IPS-11a (cell line): Measurements from ENCODE around the gene TBL1X.
"Not testable (repeated sequence)": the region's sequence is repeated elsewhere in the genome, so short reads cannot be mapped to it uniquely, and the experiment has no call there.

Experiments used
- H3K4me3 ChIP-seq: one replicate; pipeline ENCODE4 v1.5.1; 2013; ENCODE audit warnings: low read depth, low read length, control low read depth

The TBL1X gene

GRCh38 chrX:9458516-9459078 is 6.3 kb upstream of the TBL1X start:
- H3K4me3 ChIP-seq: no peak overlapping the region

GRCh38 chrX:9459186-9459748 is 5.6 kb upstream of the TBL1X start:
- no peak overlapping the region for H3K4me3 ChIP-seq

- no peak overlapping the region for H3K4me3 ChIP-seq
Measured at GRCh38 chrX:9461087-9461486, 3.8 kb upstream of the TBL1X start.

- H3K4me3 ChIP-seq: no peak overlapping the region
Measured at GRCh38 chrX:9462456-9462855, 2.4 kb upstream of the TBL1X start.

- H3K4me3 ChIP-seq: peak overlapping the region; percentile 57
Measured at GRCh38 chrX:9465380-9466123, 694 bp downstream of the TBL1X start.

- H3K4me3 ChIP-seq: peak overlapping the region; percentile 57
Measured at GRCh38 chrX:9466124-9466495, 1.3 kb downstream of the TBL1X start.

- peak overlapping the region; percentile 57 for H3K4me3 ChIP-seq
Measured at GRCh38 chrX:9466736-9467135, 1.9 kb downstream of the TBL1X start.

GRCh38 chrX:9467146-9467545 is 2.3 kb downstream of the TBL1X start:
- H3K4me3 ChIP-seq: no peak overlapping the region

GRCh38 chrX:9467751-9468150 is 2.9 kb downstream of the TBL1X start:
- H3K4me3 ChIP-seq: no peak overlapping the region

GRCh38 chrX:9471571-9471985 is 6.7 kb downstream of the TBL1X start:
- H3K4me3 ChIP-seq: no peak overlapping the region

- H3K4me3 ChIP-seq: no peak overlapping the region
Measured at GRCh38 chrX:9473708-9474107, 8.8 kb downstream of the TBL1X start.

- H3K4me3 ChIP-seq: not testable (repeated sequence)
Measured at GRCh38 chrX:9475417-9475816, 10.6 kb downstream of the TBL1X start.

GRCh38 chrX:9475984-9476383 is 11.1 kb downstream of the TBL1X start:
- H3K4me3 ChIP-seq: no peak overlapping the region

- no peak overlapping the region for H3K4me3 ChIP-seq
Measured at GRCh38 chrX:9476810-9477575, 12.1 kb downstream of the TBL1X start.

- H3K4me3 ChIP-seq: no peak overlapping the region
Measured at GRCh38 chrX:9482408-9482807, 17.6 kb downstream of the TBL1X start.

GRCh38 chrX:9482837-9483236 is 18.0 kb downstream of the TBL1X start:
- no peak overlapping the region for H3K4me3 ChIP-seq

- no peak overlapping the region for H3K4me3 ChIP-seq
Measured at GRCh38 chrX:9483376-9483775, 18.5 kb downstream of the TBL1X start.

GRCh38 chrX:9486786-9487387 is 22.0 kb downstream of the TBL1X start:
- no peak overlapping the region for H3K4me3 ChIP-seq

- H3K4me3 ChIP-seq: no peak overlapping the region
Measured at GRCh38 chrX:9488586-9488985, 23.7 kb downstream of the TBL1X start.

- H3K4me3 ChIP-seq: no peak overlapping the region
Measured at GRCh38 chrX:9489234-9489633, 24.4 kb downstream of the TBL1X start.

GRCh38 chrX:9492901-9493300 is 28.0 kb downstream of the TBL1X start:
- no peak overlapping the region for H3K4me3 ChIP-seq
